HG02970 (cell line): ENCODE data around the gene CCDC27.
"Not testable (repeated sequence)": the region's sequence is repeated elsewhere in the genome, so short reads cannot be mapped to it uniquely, and the experiment has no call there.

Experiments
- ATAC-seq: cut with Tn5 transposase; IDR thresholded peaks from one replicate; pipeline ENCODE4 v1.9.1; 2021; ENCODE audit warnings: mild to moderate bottlenecking, moderate library complexity, moderate number of reproducible peaks; ENCODE audit not compliant: unreplicated experiment, low FRiP score

CCDC27 gene

DNA sequence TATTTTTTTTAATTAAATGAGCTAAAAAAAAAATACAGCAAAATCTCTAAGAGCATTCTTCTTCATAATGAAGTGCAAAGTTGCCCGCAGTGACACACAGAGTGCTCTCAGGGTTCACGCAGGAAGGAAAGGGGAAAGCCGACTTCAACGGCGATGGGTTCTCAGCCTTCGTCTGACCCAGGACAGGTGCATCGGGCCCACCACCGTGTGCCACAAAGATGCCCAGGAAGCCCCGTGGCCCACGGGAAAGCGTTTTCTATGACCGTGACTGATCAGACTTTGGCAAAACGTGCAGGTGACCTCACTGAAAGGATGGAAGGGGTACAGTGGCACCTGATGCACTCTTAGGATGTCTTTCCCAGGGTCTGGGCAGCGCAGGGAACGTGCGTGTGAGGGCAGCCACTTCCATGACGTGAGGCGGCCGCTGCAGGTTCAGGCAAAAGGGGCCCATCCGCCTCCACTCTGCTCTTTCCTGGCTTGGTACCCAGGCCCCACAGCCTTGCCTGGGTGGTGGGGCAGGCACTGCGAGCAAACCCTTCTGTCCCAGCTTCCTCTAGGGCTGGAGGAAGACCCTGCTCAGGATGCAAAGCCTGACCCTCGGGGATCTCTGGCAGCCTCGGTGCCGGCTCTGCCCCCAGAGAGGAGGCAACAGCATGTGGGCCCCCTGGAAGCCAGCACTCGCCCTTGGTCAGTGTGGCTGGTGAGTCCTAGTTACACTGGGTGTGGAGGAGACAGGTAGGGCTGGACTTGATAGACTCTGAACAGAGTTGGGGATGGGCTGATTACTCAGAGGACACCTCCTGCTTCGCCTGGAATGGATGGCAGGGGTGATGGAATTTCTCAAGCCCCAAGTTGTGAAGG lies 35.7 kb downstream of the CCDC27 start:
- ATAC-seq: no peak

DNA sequence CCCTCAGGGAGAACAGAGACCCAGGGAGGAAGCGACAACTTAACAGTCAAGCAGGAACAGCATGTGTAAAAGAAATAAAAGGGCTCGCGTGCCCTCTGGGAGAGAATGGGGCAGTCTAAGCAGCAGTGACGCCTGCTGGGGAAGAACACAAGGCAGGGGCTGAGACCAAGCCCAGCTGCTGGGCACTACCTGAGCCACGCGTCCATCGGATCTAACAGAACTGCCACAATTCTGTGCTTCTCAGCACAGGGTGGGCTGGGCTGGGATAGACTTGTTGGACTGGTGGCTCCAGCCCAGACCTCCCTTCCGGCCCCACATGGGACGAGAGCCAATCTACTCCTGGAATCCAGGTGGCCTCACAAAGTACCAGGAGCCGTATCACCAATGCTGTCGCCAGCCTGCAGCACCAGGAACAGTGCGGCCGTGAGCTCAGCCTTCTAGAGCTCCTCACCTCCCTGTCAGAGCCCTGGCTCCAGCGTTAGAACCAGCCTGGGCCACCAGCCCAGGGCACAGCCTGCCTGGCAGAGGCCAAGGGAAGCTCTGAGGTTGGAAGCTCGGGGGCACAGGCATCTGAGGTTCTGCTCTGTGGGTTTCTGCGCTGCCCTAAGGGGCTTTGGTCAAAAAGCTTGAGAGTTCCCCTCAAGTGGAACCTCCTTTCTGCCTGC lies 36.6 kb downstream of the CCDC27 start:
- no peak for ATAC-seq

GRCh38 chr1:3789421-3790300 lies 37.4 kb downstream of the CCDC27 start:
- ATAC-seq: no peak

DNA sequence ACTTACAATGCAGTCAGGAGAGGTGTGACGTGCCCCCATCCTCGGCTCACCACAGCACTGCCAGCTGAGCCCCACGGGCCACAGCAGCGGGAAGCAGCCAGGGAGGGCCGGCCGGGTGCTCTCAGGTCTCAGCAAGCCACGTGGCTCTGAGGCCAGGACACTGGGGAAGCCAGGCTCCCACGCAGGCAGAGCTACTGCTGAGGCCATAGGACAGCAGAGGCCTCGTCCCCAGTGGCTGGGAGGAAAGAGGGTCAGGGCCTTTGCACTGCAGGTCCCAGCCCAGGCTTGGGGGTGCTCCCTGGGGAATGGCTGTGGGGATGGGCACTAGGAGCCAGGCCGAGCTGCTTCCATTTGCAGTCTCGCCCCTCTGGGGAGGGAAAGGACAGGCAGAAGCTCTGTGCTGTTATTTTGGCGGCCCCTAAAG lies 38.3 kb downstream of the CCDC27 start:
- ATAC-seq: no peak

GRCh38 chr1:3790952-3791351 lies 38.7 kb downstream of the CCDC27 start:
- ATAC-seq: no peak

DNA sequence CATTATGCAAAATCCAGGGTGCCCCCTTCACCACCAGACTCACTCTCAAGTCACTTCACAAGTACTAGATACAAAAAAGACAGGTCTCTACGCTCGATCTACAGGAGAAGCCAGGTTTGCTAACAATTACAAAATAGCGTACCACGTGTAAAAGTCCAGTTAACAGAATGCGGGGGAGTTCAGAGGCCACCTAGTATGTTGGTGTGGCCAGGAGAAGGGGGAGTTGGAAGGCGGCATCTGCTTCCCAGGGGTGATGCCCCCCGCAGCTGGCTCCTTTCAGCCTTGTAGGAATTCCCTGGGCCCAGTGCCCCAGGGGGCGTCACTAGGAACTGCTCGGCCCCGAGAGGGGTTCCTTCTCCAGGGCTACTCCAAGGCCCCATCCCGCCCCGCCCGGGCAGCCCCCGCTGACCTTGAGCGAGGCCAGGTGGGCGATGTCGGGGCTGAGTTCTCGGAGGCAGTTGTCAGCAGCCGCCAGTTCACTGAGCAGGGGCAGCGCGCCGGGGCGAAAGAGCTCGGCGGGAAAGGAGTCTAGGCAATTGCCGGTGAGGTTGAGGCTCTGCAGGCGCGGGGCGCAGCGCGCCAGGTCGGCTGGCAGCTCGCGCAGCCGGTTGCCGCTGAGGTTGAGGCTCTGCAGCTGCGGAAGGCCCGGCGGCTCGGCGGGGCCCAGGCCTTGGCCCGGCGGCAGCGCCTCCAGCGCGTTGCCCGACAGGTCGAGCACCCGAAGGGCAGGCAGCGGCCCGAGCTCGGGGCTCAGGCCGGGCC lies 43.4 kb downstream of the CCDC27 start:
- peak; percentile 12 for ATAC-seq

- ATAC-seq: peak; percentile 95
Observed at GRCh38 chr1:3796215-3797061, 44.2 kb downstream of the CCDC27 start, which contains the start of gene LRRC47. Gene LRRC47, minus strand, starts transcription at chr1:3796498. Its CDS starts 22 bp downstream, at chr1:3796476.

DNA sequence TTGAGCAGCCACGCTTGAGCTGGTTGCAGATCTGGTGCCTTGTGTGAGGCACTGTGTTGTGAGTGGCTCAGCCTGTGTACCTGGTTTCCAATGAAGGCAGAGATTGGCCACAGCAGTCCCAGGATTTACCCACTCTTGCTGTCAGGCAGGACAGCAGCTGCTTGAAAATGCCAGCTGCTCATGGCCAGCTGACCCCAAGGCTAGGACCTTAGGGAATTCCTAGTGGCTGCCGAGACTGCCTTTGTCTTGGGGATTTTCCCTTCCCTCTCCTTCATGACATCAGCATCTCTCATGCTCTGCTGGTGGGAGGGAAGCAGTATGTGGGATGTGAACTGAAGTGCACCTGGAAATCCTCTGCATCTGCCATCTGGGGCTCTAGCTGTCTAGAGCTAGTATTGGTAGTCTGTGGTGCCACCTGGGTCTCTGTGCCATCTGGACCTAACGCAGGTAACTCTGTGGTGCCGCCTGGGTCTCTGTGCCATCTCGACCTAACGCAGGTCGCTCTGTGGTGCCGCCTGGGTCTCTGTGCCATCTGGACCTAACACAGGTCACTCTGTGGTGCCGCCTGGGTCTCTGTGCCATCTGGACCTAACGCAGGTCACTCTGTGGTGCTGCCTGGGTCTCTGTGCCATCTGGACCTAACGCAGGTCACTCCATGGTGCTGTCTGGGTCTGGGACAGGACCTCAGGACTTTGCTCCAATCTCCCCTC lies 47.9 kb downstream of the CCDC27 start:
- ATAC-seq: no peak

DNA sequence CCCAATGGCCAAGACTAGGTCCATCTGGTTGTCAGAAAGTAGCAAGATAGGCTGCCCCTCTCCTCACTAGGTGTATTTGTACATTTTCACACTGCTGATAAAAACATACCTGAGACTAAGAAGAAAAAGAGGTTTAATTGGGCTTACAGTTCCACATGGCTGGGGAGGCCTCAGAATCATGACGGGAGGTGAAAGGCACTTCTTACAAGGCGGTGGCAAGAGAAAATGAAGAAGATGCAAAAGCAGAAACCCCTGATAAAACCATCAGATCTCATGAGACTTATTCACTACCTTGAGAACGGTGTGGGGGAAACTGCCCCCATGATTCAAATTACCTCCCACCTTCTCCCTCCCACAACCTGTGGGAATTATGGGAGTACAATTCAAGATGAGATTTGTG lies 48.5 kb downstream of the CCDC27 start:
- ATAC-seq: not testable (repeated sequence)

DNA sequence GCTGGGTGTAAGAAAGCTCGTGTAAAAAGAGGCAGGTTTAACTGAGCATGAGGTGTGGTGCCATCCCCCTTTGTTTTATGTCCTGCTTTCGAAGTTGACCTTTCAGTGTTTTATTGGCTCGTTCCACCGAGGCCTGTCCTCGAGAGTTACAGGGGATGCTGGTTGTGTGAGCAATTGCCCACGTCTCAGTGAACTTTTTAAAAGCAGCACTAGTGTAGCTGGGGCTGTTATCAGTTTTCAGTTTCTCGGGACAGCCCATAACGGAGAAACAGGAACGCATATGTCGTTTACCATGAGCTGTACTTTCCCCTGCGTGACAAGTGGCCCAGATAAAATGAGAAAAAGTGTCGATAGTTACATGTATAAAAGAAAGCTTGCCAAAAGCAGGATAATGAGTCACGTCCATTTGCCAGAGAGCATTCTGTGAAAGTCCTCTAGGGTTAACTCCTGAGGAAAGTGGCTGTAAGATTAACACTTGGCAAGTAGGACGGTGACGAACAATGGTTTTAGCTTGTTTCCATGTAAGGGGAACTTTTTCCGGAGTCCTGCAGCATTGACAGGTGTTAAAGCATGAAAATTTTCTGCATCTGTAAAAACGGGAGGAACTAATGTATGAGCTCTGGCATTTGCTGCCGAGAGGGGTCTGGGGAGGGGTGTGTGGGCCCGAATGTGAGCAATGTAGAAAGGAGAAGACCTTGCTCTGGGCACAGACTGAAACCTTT lies 51.8 kb downstream of the CCDC27 start:
- ATAC-seq: no peak

GRCh38 chr1:3804627-3804944 lies 52.3 kb downstream of the CCDC27 start:
- ATAC-seq: not testable (repeated sequence)

GRCh38 chr1:3805038-3805437 lies 52.8 kb downstream of the CCDC27 start:
- no peak for ATAC-seq

DNA sequence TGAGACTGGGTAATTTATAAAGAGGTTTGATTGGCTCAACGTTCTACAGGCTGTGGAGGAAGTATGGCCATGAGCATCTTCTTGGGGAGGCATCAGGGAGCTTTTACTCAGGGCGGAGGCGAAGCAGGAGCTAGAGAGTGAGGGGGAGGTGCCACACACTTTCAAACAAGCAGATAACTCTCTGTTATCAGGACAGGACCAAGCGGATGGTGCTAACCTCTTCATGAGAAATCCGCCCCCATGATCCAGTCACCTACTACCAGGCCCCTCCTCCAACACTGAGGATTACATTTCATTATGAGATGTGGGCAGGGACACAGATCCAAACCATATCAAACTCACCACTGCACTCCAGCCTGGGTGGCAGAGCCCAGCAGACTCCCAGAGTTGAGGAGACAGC lies 55.5 kb downstream of the CCDC27 start:
- ATAC-seq: no peak

GRCh38 chr1:3809680-3810079 lies 57.4 kb downstream of the CCDC27 start:
- ATAC-seq: no peak

DNA sequence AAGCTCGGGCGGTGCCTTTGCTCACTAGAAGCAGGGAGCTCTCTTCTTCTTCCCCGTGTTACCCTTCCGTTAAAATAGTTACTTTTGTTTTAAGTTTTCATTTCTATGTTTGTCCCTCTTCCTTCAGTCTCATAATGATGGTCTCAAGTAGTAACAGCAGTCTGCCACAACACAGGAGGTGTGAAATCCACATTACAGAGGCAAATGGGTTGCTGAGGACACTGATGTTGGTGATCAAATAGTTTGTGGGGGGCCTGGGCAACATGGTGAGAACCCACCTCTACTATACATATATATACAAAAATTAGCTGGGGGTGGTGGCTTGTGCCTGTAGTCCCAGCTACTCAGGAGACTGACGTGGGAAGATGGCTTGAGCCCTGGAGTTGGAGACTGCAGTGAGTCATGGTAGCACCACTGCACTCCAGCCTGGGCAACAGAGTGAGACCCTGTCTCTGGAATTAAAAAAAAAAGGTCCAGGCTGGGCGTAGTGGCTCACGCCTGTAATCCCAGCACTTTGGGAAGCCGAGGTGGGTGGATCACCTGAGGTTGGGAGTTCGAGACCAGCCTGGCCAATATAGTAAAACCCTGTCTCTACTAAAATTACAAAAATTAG lies 58.0 kb downstream of the CCDC27 start:
- not testable (repeated sequence) for ATAC-seq

DNA sequence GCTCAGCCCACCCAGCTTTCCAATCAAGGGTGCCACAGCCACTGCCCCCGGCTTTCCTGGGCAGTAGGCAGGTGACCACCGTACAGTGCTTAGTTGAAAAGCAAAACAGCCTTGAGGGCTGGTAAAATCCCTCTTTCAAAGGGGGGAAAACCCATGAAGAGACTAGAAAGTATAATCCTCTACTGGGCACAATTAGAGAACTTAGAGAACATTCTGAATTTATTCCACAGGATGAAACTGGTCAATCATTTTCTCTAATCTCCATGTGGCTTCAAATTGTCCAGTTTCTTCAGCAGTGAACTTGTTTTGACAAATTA lies 59.3 kb downstream of the CCDC27 start:
- ATAC-seq: no peak

DNA sequence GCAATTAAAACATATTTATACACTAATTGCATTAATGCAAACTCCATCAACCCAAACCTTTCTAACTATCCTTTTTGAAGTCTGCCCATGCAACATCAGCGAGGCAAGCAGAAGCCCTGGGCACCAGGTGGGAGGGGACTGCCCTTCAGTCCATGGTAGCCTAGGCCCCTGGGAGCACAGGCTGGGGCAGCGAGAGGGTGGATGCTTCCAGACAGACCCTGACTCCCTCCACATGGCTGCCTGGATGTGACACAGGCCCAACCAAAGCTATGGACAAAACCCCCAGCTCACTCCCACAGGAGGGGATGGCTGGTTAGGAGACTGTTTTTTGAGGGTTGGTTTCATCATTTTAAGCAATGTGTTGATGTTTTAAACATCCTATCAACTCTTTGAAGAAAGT lies 61.8 kb downstream of the CCDC27 start:
- ATAC-seq: no peak
